ENCODE measurements around the gene TUBA4A. TPM values are rescaled to one million over a fixed set of nuclear protein-coding genes. Genes with fewer than 3 reads are reported as not detected.

The TUBA4A gene
- total RNA-seq, 1 donor from 2014 or later, result 18.0 TPM

DNA sequence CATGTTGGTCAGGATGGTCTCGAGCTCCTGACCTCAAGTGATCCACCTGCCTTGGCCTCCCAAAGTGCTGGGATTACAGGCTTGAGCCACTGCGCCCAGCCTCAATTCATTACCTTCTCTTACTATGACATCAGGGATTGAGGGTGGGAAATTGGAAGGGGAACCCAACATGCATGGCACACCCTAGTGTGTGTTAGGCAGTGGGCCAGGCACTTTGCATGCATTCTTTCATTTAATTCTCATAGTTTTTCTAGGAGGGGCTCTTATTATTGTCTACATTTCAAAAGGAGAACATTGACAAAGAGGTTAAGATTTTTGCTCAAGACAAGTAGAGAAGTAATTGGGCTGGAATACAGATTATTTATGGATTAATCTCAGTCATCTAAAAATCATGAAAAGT, 14.6 kb upstream of the TUBA4A start:
- Histone ChIP-seq H3K36me3 (ENCODE audit: insufficient read depth, low read length) (no peaks in the 10 kb centered on the region), H2AFZ (ENCODE audit: low read depth, low read length) (no peak overlapping the region), H3K9me3 (ENCODE audit: insufficient read depth, low read depth, low read length) (no peaks in the 10 kb centered on the region), H3K79me2 (ENCODE audit: insufficient read depth, low read length) (no peaks in the 10 kb centered on the region), H3K4me1 (ENCODE audit: insufficient read depth, low read length) (peaks cover under 1% of the 10 kb centered on the region), H3K9ac (ENCODE audit: low read length) (no peak overlapping the region), H4K20me1 (ENCODE audit: insufficient read depth, low read length) (no peaks in the 10 kb centered on the region), H3K4me2 (ENCODE audit: low read length) (no peak overlapping the region), H3K27me3 (ENCODE audit: insufficient read depth, low read length) (peaks cover 4% of the 10 kb centered on the region), H3K27ac (ENCODE audit: low read depth, low read length) (no peak overlapping the region), H3K4me3 (ENCODE audit: insufficient read depth, low read depth, low read length) (no peak overlapping the region)
- Mint-ChIP-seq H3K27me3 (ENCODE audit: low read depth, unreplicated experiment) (peaks cover 23% of the 10 kb centered on the region), H3K9me3 (ENCODE audit: unreplicated experiment) (no peaks in the 10 kb centered on the region), H3K27ac (ENCODE audit: unreplicated experiment) (no peak overlapping the region), H3K36me3 (ENCODE audit: low read depth, unreplicated experiment) (no peaks in the 10 kb centered on the region), H3K4me3 (ENCODE audit: unreplicated experiment) (no peak overlapping the region), H3K4me1 (ENCODE audit: low read depth, unreplicated experiment) (peaks cover 5% of the 10 kb centered on the region)
- FAIRE-seq (no peak), DNase-seq (ENCODE audit: low read depth) (no peak)
- no peak for TF ChIP-seq EZH2 (IDR thresholded peaks at IDR 0.05; ENCODE audit: insufficient read depth, low read length)
- TF ChIP-seq, protein P1, sequence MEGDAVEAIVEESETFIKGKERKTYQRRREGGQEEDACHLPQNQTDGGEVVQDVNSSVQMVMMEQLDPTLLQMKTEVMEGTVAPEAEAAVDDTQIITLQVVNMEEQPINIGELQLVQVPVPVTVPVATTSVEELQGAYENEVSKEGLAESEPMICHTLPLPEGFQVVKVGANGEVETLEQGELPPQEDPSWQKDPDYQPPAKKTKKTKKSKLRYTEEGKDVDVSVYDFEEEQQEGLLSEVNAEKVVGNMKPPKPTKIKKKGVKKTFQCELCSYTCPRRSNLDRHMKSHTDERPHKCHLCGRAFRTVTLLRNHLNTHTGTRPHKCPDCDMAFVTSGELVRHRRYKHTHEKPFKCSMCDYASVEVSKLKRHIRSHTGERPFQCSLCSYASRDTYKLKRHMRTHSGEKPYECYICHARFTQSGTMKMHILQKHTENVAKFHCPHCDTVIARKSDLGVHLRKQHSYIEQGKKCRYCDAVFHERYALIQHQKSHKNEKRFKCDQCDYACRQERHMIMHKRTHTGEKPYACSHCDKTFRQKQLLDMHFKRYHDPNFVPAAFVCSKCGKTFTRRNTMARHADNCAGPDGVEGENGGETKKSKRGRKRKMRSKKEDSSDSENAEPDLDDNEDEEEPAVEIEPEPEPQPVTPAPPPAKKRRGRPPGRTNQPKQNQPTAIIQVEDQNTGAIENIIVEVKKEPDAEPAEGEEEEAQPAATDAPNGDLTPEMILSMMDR (IDR thresholded peaks at IDR 0.05; ENCODE audit: insufficient read depth, low read depth, low read length), result no peak

DNA sequence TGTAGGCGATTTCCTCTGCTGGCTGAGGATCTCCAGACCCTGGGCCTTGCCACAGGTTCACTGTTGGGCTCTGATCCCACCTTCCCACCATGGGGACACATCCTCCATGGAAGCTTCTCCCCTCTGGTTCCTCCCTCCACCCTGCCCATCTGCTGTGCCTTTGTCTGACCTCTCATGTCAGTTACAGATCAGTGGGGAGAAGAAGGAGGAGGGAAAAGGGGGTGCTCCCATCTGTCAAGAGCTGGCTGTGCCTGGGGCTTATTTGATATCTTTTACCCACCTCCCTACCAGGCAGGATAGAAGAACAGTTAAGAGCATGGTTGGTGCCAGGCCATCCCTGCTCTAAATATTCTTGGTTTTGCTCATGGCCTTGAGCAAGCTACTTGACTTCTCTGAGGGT, 13.2 kb upstream of the TUBA4A start:
- no peak overlapping the region for H3K4me2 ChIP-seq (ENCODE audit: low read length)
- FAIRE-seq (no peak), DNase-seq (ENCODE audit: low read depth) (no peak)
- Mint-ChIP-seq H3K9me3 (ENCODE audit: unreplicated experiment) (no peaks in the 10 kb centered on the region), H3K27me3 (ENCODE audit: low read depth, unreplicated experiment) (peaks cover 23% of the 10 kb centered on the region), H3K4me1 (ENCODE audit: low read depth, unreplicated experiment) (peaks cover 5% of the 10 kb centered on the region), H3K27ac (ENCODE audit: unreplicated experiment) (no peak overlapping the region), H3K4me3 (ENCODE audit: unreplicated experiment) (no peak overlapping the region), H3K36me3 (ENCODE audit: low read depth, unreplicated experiment) (no peaks in the 10 kb centered on the region)
- no peaks in the 10 kb centered on the region for H3K9me3 ChIP-seq (ENCODE audit: insufficient read depth, low read depth, low read length)
- H3K4me3 ChIP-seq (ENCODE audit: insufficient read depth, low read depth, low read length), result no peak overlapping the region
- H3K4me1 ChIP-seq (ENCODE audit: insufficient read depth, low read length), result no peaks in the 10 kb centered on the region
- TF ChIP-seq EZH2 (IDR thresholded peaks at IDR 0.05; ENCODE audit: insufficient read depth, low read length), result no peak
- no peak overlapping the region for H3K9ac ChIP-seq (ENCODE audit: low read length)
- no peaks in the 10 kb centered on the region for H3K36me3 ChIP-seq (ENCODE audit: insufficient read depth, low read length)
- no peak overlapping the region for H3K27ac ChIP-seq (ENCODE audit: low read depth, low read length)
- H2AFZ ChIP-seq (ENCODE audit: low read depth, low read length), result no peak overlapping the region
- no peaks in the 10 kb centered on the region for H3K79me2 ChIP-seq (ENCODE audit: insufficient read depth, low read length)
- H3K27me3 ChIP-seq (ENCODE audit: insufficient read depth, low read length), result peaks cover 4% of the 10 kb centered on the region
- no peaks in the 10 kb centered on the region for H4K20me1 ChIP-seq (ENCODE audit: insufficient read depth, low read length)

- no peak for TF ChIP-seq EZH2 (IDR thresholded peaks at IDR 0.05; ENCODE audit: insufficient read depth, low read length)
- TF ChIP-seq, protein P1 (IDR thresholded peaks at IDR 0.05; ENCODE audit: insufficient read depth, low read depth, low read length), result no peak
- DNase-seq (ENCODE audit: low read depth) (no peak), FAIRE-seq (no peak)
- H2AFZ ChIP-seq (ENCODE audit: low read depth, low read length), result no peak overlapping the region
- no peaks in the 10 kb centered on the region for H3K4me1 ChIP-seq (ENCODE audit: insufficient read depth, low read length)
- no peak overlapping the region for H3K27ac ChIP-seq (ENCODE audit: low read depth, low read length)
- no peak overlapping the region for H3K4me2 ChIP-seq (ENCODE audit: low read length)
- Mint-ChIP-seq H3K9me3 (ENCODE audit: unreplicated experiment) (no peaks in the 10 kb centered on the region), H3K27me3 (ENCODE audit: low read depth, unreplicated experiment) (peaks cover 28% of the 10 kb centered on the region), H3K36me3 (ENCODE audit: low read depth, unreplicated experiment) (no peaks in the 10 kb centered on the region), H3K4me3 (ENCODE audit: unreplicated experiment) (no peak overlapping the region), H3K27ac (ENCODE audit: unreplicated experiment) (no peak overlapping the region), H3K4me1 (ENCODE audit: low read depth, unreplicated experiment) (peaks cover 7% of the 10 kb centered on the region)
- H3K9ac ChIP-seq (ENCODE audit: low read length), result no peak overlapping the region
- H3K79me2 ChIP-seq (ENCODE audit: insufficient read depth, low read length), result no peaks in the 10 kb centered on the region
- H4K20me1 ChIP-seq (ENCODE audit: insufficient read depth, low read length), result no peaks in the 10 kb centered on the region
- H3K27me3 ChIP-seq (ENCODE audit: insufficient read depth, low read length), result peaks cover 10% of the 10 kb centered on the region
- no peaks in the 10 kb centered on the region for H3K36me3 ChIP-seq (ENCODE audit: insufficient read depth, low read length)
- no peaks in the 10 kb centered on the region for H3K9me3 ChIP-seq (ENCODE audit: insufficient read depth, low read depth, low read length)
- H3K4me3 ChIP-seq (ENCODE audit: insufficient read depth, low read depth, low read length), result no peak overlapping the region
These were observed 12.5 kb upstream of the TUBA4A start for GRCh38 chr2:219266232-219266631.

Measured in astrocyte (in vitro differentiated cells and primary cell).